H1 (cell line): ENCODE results near the gene FARSB. TPM values are rescaled to one million over a fixed set of nuclear protein-coding genes. Genes with fewer than 3 reads are reported as not detected.

Source experiments
- CHD2 ChIP-seq: IDR thresholded peaks from 2 replicates; pipeline ENCODE4 v1.6.1; 2012; ENCODE audit warnings: low read length, improper control_type of control experiment
- TEAD4 ChIP-seq: IDR thresholded peaks from 2 replicates; pipeline ENCODE4 v1.6.1; 2012; ENCODE audit warnings: low read depth, low read length, inconsistent platforms, mixed read lengths
- polyA plus RNA-seq, 7 experiments: library from polyadenylated mRNA; depleted of rRNA in 3 of 7; stranded (reverse) in 5 of 7; unstranded in 2 of 7; fragments of >200 nt in 5 of 7; fragments of 200-250 nt in 2 of 7; gene quantifications; 1 replicate in 5 of 7; 2 replicates in 1 of 7; 4 replicates in 1 of 7; pipeline versions ENCODE4 v1.2.1 to v1.2.3, GENCODE V29; 2011 to 2013; ENCODE audit warnings: missing spikeins in 2 of 7, mixed read lengths in 2 of 7
- total RNA-seq: library from RNA; stranded (reverse); fragmentation: NEBNext Ultra II Directional; extraction: Animal tissue kit (Norgen Biotek cat#: 25700); gene quantifications from 2 replicates; pipeline ENCODE4 v1.2.1, GENCODE V29; 2021

The FARSB gene
- total and polyA plus RNA-seq, 2 of the 8 experiments (the other 6 are each of a cell fraction or from before 2014, with no cell fraction given) = 21.0 to 37.9 TPM

- TF ChIP-seq CHD2 = no peak
- TF ChIP-seq TEAD4 = no peak
Observed at GRCh38 chr2:222653280-222653679, 2.6 kb downstream of the FARSB start (continued).
